Activated naive CD8-positive, alpha-beta T cell treated with anti-CD3 and anti-CD28 coated beads, Interleukin-2, amount 10 ng/mL, durations not matched to agents 7 days and 5 days (primary cell): ENCODE measurements around the gene MTHFD2. TPM values are rescaled to one million over a fixed set of nuclear protein-coding genes. Genes with fewer than 3 reads are reported as not detected.
A peak's percentile ranks its signal among the peaks of the same experiment; 100 is the strongest.

ENCODE experiments used
- ATAC-seq: fragments of 150-1000 bp; cut with Tn5 transposase; one replicate; pipeline ENCODE4 v1.10.0; 2021; ENCODE audit warnings: low read depth, moderate library complexity
- POLR2A ChIA-PET: fragments of 350-600 bp; sonication (Branson Sonifier 250); formaldehyde crosslinking; loops from one replicate; lab custom pipeline; 2021; ENCODE audit warnings: antibody characterized with exemption; lab: Charles Lee
- DNase-seq: peaks from one replicate; pipeline ENCODE4 v3.0.0; 2021
- H3K27ac Mint-ChIP-seq: one replicate; pipeline ENCODE4 v1.8.0; 2022; ENCODE audit warnings: mild to moderate bottlenecking, mixed read lengths
- H3K27me3 Mint-ChIP-seq: one replicate; pipeline ENCODE4 v1.8.0; 2022; ENCODE audit warnings: mild to moderate bottlenecking, moderate library complexity, mixed read lengths
- H3K36me3 Mint-ChIP-seq: one replicate; pipeline ENCODE4 v1.8.0; 2021; ENCODE audit warnings: mild to moderate bottlenecking, mixed read lengths
- H3K4me1 Mint-ChIP-seq: one replicate; pipeline ENCODE4 v1.8.0; 2021; ENCODE audit warnings: mixed read lengths
- H3K4me3 Mint-ChIP-seq: one replicate; pipeline ENCODE4 v1.8.0; 2022; ENCODE audit warnings: mild to moderate bottlenecking, moderate library complexity, mixed read lengths
- H3K9me3 Mint-ChIP-seq: one replicate; pipeline ENCODE4 v1.8.0; 2021; ENCODE audit warnings: mixed read lengths
- total RNA-seq, 2 experiments: library from RNA; stranded (reverse); gene quantifications; one replicate each; pipeline ENCODE4 v1.2.3, GENCODE V29; 2021

The MTHFD2 gene
- total RNA-seq, 2 experiments from 2014 or later = 127 to 130 TPM

GRCh38 chr2:74261204-74261864, 62.9 kb downstream of the MTHFD2 start:
- H3K4me1 Mint-ChIP-seq = peaks cover 12% of the 10 kb centered on the region
- no peak overlapping the region for H3K27ac Mint-ChIP-seq
- POLR2A ChIA-PET = no interaction called here

GRCh38 chr2:74262681-74263080, 64.3 kb downstream of the MTHFD2 start:
- H3K4me3 Mint-ChIP-seq = no peak overlapping the region
- no peak overlapping the region for H3K27ac Mint-ChIP-seq
- no peaks in the 10 kb centered on the region for H3K36me3 Mint-ChIP-seq
- DNase-seq (no peak), ATAC-seq (no peak)
- POLR2A ChIA-PET = interaction anchor here (0.7 kb wide), 1 partner anchor 12 kb away, joined by 7 read pairs; no protein-coding TSS in a partner anchor
- H3K9me3 Mint-ChIP-seq = no peaks in the 10 kb centered on the region
- no peaks in the 10 kb centered on the region for H3K27me3 Mint-ChIP-seq
- peaks cover 20% of the 10 kb centered on the region for H3K4me1 Mint-ChIP-seq

More at GRCh38 chr2:74261204-74261864, 62.9 kb downstream of the MTHFD2 start:
- Mint-ChIP-seq H3K4me3 (no peak overlapping the region), H3K9me3 (no peaks in the 10 kb centered on the region), H3K36me3 (no peaks in the 10 kb centered on the region), H3K27me3 (no peaks in the 10 kb centered on the region)
- DNase-seq = no peak
- ATAC-seq = no peak

GRCh38 chr2:74264281-74264680, 65.9 kb downstream of the MTHFD2 start:
- DNase-seq (no peak), ATAC-seq (no peak)
- Mint-ChIP-seq H3K4me3 (no peak overlapping the region), H3K4me1 (peaks cover 24% of the 10 kb centered on the region), H3K36me3 (no peaks in the 10 kb centered on the region), H3K27me3 (no peaks in the 10 kb centered on the region), H3K27ac (no peak overlapping the region), H3K9me3 (no peaks in the 10 kb centered on the region)
- POLR2A ChIA-PET = interaction anchor here (0.7 to 1.1 kb wide), 3 partner anchors 59 to 127 kb away, joined by 3 read pairs; no protein-coding TSS in a partner anchor

- H3K27me3 Mint-ChIP-seq = no peaks in the 10 kb centered on the region
- DNase-seq (peak; percentile 47), ATAC-seq (peak; percentile 99)
- peak overlapping the region; percentile 74 for H3K4me3 Mint-ChIP-seq
- POLR2A ChIA-PET = interaction anchor here (0.7 to 2.3 kb wide), 2 partner anchors 24 to 68 kb away, joined by 3 to 8 read pairs; no protein-coding TSS in a partner anchor
- peak overlapping the region; percentile 92 for H3K27ac Mint-ChIP-seq
- no peaks in the 10 kb centered on the region for H3K9me3 Mint-ChIP-seq
- H3K36me3 Mint-ChIP-seq = peaks cover 2% of the 10 kb centered on the region
- H3K4me1 Mint-ChIP-seq = peaks cover 18% of the 10 kb centered on the region
Measured at GRCh38 chr2:74267068-74267467, 68.7 kb downstream of the MTHFD2 start.

Other genes with a start within 250 kb of the MTHFD2 start
- gene TET3, start 213.7 kb upstream of the MTHFD2 start, total RNA-seq = 10 to 100 TPM; 19.9 to 21.0 TPM
- 10 to 100 TPM; 47.7 to 53.8 TPM for gene BOLA3, start 50.7 kb upstream of the MTHFD2 start, total RNA-seq
- 100 to 1,000 TPM; 178 TPM for gene MOB1A, start 19.7 kb upstream of the MTHFD2 start, total RNA-seq
- 1 to 10 TPM; 3.6 to 6.6 TPM for gene SLC4A5, start 144.8 kb downstream of the MTHFD2 start, total RNA-seq
- 100 to 1,000 TPM; 111 to 113 TPM for gene DCTN1, start 181.7 kb downstream of the MTHFD2 start, total RNA-seq
- 1 to 10 TPM; 3.7 to 5.8 TPM for gene C2orf81, start 223.0 kb downstream of the MTHFD2 start, total RNA-seq
- 10 to 100 TPM; 88.9 to 94.4 TPM for gene WDR54, start 223.1 kb downstream of the MTHFD2 start, total RNA-seq
- gene RTKN, start 243.3 kb downstream of the MTHFD2 start, total RNA-seq = 1 to 10 TPM in 1 of 2 experiments, under 1 TPM in 1; 0.80 to 1.8 TPM